Motor neuron (in vitro differentiated cells): ENCODE measurements around the gene TOX2. TPM values are rescaled to one million over a fixed set of nuclear protein-coding genes. Genes with fewer than 3 reads are reported as not detected.

Experiments
- ATAC-seq, 8 experiments: fragments of 200-7000 bp; cut with Tn5 transposase; replicated peaks in 6 of 8; 2 replicates each; pipeline ENCODE4 v1.8.0; 2021; ENCODE audit warnings: mild to moderate bottlenecking in 8 of 8, moderate library complexity in 8 of 8
- H3K27ac ChIP-seq, 2 donors: fragments of 250-450 bp; sonication (Bioruptor Pico); 2 replicates each; pipeline ENCODE4 v1.9.0; 2021; ENCODE audit warnings: antibody characterized with exemption in 2 of 2, mild to moderate bottlenecking in 2 of 2, moderate library complexity in 1 of 2
- H3K4me1 ChIP-seq, 2 donors: fragments of 250-450 bp; sonication (Bioruptor Pico); replicated peaks in 1 of 2; 2 replicates each; pipeline ENCODE4 v1.6.1; 2021; ENCODE audit warnings: antibody characterized with exemption in 2 of 2, mild to moderate bottlenecking in 2 of 2, moderate library complexity in 1 of 2
- H3K4me3 ChIP-seq, 5 donors: fragments of 250-450 bp; sonication (Bioruptor Pico); 2 replicates each; pipeline ENCODE4 v1.9.0; 2021; ENCODE audit warnings: antibody characterized with exemption in 5 of 5, mild to moderate bottlenecking in 5 of 5, moderate library complexity in 4 of 5
- WGBS, 10 experiments: fragments of 450-650 bp; shearing (Covaris generic); methylation state at CpG; one replicate each; pipeline ENCODE4 v1.0.0; 2022; 5-methylcytosine and 5-hydroxymethylcytosine counted together
- in situ Hi-C, 9 experiments: fragments of 400-800 bp; cut with MboI; loops; one replicate each; pipeline ENCODE4 v1.15.0; 2021; ENCODE audit warnings: low sequenced_read_pairs in 9 of 9, low pct_unique_long_range_greater_than_20kb in 2 of 9; ENCODE audit not compliant: unreplicated experiment in 9 of 9
- total RNA-seq, 8 experiments: library from RNA; unstranded; fragments of 300-600 nt; gene quantifications; 2 replicates each; pipeline versions ENCODE4 v1.2.3 to v1.2.4, GENCODE V29; 2022

TOX2 gene
- total RNA-seq, 8 experiments from 2014 or later = 4.9 to 27.0 (median 8.6) TPM

DNA sequence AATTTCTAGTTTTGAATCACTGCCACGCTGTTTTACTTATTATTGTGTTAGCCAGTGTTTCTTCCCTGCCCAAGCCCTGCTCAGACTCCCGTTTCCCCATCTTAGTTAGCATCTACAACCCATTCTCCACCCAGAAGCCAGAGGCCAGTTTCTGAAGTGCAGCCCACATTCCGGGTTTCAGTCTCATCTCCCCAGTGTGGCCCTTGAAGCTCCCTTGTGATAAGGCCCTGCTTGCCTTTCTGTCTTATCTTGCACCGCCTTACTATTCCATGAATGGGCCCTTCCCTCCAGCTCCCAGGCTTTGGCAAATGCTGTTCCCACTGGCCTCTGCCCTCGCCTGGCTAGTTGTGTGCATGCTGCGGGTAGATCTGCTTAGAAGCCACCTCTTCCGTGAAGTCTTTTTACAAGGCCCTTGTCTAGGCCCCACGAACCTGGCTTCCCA, 41.1 kb downstream of the TOX2 start:
- peak in 2 of 8 experiments; percentile 4 to 61 for ATAC-seq
- 24 to 100% (median 80%) methylated on average over 1 to 6 of the region's 8 CpGs; no CpG with 5 or more reads in 4 of the 10 experiments for WGBS, 10 experiments
- Histone ChIP-seq H3K4me1 (peaks cover 20 to 22% of the 10 kb centered on the region in 2 donors), H3K4me3 (no peak overlapping the region), H3K27ac (no peak overlapping the region)
- in situ Hi-C loops = no loop called here

DNA sequence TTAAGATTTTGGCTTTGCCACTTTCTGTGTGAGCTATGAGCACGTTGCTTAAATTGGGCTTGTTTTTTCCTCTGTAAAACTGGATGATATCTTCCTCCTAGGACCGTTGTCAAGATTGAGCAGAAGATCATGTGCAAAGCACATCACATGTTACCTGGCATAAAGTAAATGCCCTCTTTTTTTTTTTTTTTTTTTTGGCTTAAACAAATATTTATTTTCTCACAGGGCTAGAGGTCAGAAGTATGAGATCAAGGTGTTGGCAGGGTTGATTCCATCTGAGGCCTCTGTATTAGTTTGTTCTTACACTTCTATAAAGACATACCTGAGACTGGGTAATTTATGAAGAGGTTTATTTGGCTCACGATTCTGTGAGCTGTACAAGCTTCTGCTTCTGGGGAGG, 42.7 kb downstream of the TOX2 start:
- WGBS, 10 experiments = 85 to 100% (median 91%) methylated on average over 1 to 3 of the region's 3 CpGs; no CpG with 5 or more reads in 2 of the 10 experiments
- ATAC-seq = no peak
- Histone ChIP-seq H3K27ac (no peak overlapping the region), H3K4me1 (peaks cover 32 to 34% of the 10 kb centered on the region in 2 donors), H3K4me3 (no peak overlapping the region)
- in situ Hi-C loops = no loop called here

DNA sequence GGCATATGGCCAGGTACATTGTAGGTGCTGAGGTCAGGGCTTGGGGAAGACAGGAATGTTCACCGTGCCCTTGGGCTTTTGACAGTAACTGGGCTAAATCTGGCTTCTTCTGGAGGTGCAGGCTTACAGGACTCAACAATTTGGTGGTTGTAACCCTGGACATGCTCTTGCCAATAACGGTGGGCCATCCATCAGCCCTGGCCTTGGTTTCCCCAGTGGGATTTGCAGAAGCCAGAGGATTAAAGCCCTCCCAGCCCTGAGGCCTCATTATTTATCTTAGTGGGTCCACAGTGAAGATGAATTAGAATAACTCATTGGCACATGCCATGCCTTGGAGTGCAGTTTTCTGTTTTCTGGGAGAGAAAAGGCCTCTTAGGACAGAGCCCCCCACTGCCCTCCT, 44.0 kb downstream of the TOX2 start:
- ATAC-seq = no peak
- in situ Hi-C loops = no loop called here
- WGBS, 10 experiments = 50 to 100% (median 82%) methylated on average over 1 of the region's 2 CpGs; no CpG with 5 or more reads in 6 of the 10 experiments
- Histone ChIP-seq H3K4me3 (no peak overlapping the region), H3K27ac (no peak overlapping the region), H3K4me1 (peaks cover 34 to 40% of the 10 kb centered on the region in 2 donors)

DNA sequence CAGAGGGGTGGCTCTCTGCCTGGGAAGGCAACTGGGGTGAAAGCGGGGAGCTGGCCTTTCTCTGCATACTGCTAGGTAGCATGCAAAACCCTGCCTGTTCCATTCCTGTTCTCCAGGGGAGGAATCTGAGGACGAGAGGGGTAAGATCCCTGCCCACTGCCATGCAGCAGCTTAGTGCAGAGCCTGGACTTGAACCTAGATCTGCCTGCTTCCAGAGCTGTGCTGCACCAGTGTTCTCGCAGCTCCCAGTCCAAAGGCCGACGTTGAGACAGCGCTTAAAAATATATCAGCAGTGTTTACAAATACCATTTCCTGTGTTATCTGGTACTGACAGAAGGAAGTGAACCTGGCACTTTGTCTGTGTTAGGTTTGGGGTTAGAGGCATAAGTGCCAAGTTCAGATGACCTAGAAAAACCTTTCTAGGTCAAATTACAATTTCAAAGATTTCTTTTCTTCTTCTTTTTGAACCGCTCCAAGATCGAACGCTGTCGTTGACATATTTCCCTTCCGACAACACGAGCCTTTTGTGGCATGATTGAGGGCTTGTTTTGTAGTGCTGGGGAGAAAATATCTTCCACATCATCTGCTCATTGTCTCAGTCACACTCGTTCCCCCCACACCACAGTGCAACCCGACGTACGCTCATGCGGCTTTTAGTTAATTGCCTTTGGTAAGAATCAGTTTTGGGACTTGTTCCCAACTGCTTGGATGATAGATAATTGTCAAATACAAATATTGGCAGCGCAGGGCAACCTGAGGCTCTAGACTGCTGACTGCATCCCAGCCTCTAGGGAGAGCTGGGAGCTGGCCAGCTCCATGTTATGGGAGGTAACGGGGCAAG, 44.6 kb downstream of the TOX2 start:
- peak in 4 of 8 experiments; percentile 9 to 60 (median 32) for ATAC-seq
- 27 to 85% (median 44%) methylated on average over 4 to 17 of the region's 19 CpGs; no CpG with 5 or more reads in 1 of the 10 experiments for WGBS, 10 experiments
- H3K4me1 ChIP-seq = peaks cover 34 to 40% of the 10 kb centered on the region in 2 donors
- H3K4me3 ChIP-seq = no peak overlapping the region
- in situ Hi-C loops = no loop called here
- H3K27ac ChIP-seq = no peak overlapping the region

DNA sequence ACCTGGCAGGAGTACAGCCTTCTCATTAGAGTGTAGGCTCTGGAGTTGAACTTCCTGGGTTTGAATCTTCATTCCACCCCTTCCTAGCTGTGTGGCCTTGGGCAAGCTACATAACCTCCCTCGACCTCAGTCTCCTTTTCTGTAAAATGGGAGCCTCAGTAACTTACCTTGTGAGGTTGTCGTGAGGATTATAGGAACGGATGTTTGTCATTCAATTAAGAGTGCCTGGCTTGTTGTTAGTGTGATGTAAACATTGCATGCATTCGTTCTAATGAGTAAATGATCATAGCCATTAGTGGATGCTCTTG, 45.2 kb downstream of the TOX2 start:
- peaks cover 34 to 40% of the 10 kb centered on the region in 2 donors for H3K4me1 ChIP-seq
- no peak for ATAC-seq
- 70 to 100% (median 82%) methylated on average over 1 to 3 of the region's 4 CpGs; no CpG with 5 or more reads in 2 of the 10 experiments for whole genome bisulfite sequencing, 10 experiments
- H3K27ac ChIP-seq = no peak overlapping the region
- H3K4me3 ChIP-seq = no peak overlapping the region
- in situ Hi-C loops = no loop called here

GRCh38 chr20:43960231-43960630, 45.6 kb downstream of the TOX2 start:
- 100% methylated on average over 1 of the region's 2 CpGs; no CpG with 5 or more reads in 9 of the 10 experiments for WGBS, 10 experiments
- Histone ChIP-seq H3K4me3 (no peak overlapping the region), H3K27ac (no peak overlapping the region), H3K4me1 (peaks cover 30 to 38% of the 10 kb centered on the region in 2 donors)
- ATAC-seq = no peak
- in situ Hi-C loops = no loop called here

DNA sequence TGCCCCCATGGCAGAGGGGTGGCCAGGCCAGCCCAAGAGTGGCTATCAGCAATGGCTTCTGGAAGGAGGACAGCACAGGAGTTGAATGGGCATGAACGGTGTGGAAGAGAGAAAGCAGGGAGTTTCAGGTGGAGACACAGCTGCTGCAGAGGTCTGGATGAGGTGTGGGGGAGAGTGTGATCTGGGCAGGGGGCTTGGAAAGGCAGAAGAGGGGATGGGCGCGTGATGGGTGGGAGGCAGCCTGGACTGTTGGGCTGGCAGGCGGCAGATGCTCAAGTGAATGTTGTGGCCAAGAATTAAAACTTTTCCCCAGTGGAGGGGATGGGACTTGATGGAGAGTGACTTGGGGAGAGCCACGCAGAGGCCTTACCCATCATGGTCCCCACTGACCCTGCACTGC, 46.5 kb downstream of the TOX2 start:
- peaks cover 23 to 34% of the 10 kb centered on the region in 2 donors for H3K4me1 ChIP-seq
- in situ Hi-C loops = no loop called here
- no peak overlapping the region for H3K4me3 ChIP-seq
- no peak overlapping the region for H3K27ac ChIP-seq
- ATAC-seq = no peak
- 60 to 100% methylated on average over 1 of the region's 5 CpGs; no CpG with 5 or more reads in 8 of the 10 experiments for WGBS, 10 experiments

GRCh38 chr20:43961541-43962471, 47.2 kb downstream of the TOX2 start:
- peak in 6 of 8 experiments; percentile 51 to 84 (median 65) for ATAC-seq
- Histone ChIP-seq H3K4me1 (peaks cover 23 to 34% of the 10 kb centered on the region in 2 donors), H3K4me3 (no peak overlapping the region), H3K27ac (peak overlapping the region; percentile 34 to 62)
- WGBS, 10 experiments = 26 to 77% (median 35%) methylated on average over 1 to 7 of the region's 18 CpGs; no CpG with 5 or more reads in 5 of the 10 experiments
- in situ Hi-C loops = no loop called here

GRCh38 chr20:43962530-43962929, 47.9 kb downstream of the TOX2 start:
- in situ Hi-C loops = no loop called here
- WGBS, 10 experiments = 60 to 100% (median 89%) methylated on average over 1 to 3 of the region's 4 CpGs; no CpG with 5 or more reads in 4 of the 10 experiments
- no peak overlapping the region for H3K27ac ChIP-seq
- peak in 5 of 8 experiments; percentile 58 to 75 (median 62) for ATAC-seq
- H3K4me3 ChIP-seq = no peak overlapping the region
- H3K4me1 ChIP-seq = peaks cover 23 to 34% of the 10 kb centered on the region in 2 donors

- in situ Hi-C loops = no loop called here
- no peak overlapping the region for H3K27ac ChIP-seq
- WGBS, 10 experiments = 84 to 100% (median 100%) methylated on average over 1 to 4 of the region's 5 CpGs; no CpG with 5 or more reads in 5 of the 10 experiments
Observed at GRCh38 chr20:43963233-43963632, 48.6 kb downstream of the TOX2 start.

GRCh38 chr20:43963872-43964791, 49.5 kb downstream of the TOX2 start:
- in situ Hi-C loops = no loop called here
- Histone ChIP-seq H3K4me1 (peaks cover 30 to 40% of the 10 kb centered on the region in 2 donors), H3K27ac (no peak overlapping the region), H3K4me3 (no peak overlapping the region)
- WGBS, 10 experiments = 21 to 100% (median 65%) methylated on average over 1 to 6 of the region's 10 CpGs; no CpG with 5 or more reads in 3 of the 10 experiments
- peak in 2 of 8 experiments; percentile 22 to 52 for ATAC-seq

More at GRCh38 chr20:43963233-43963632, 48.6 kb downstream of the TOX2 start:
- Histone ChIP-seq H3K4me1 (peaks cover 24 to 36% of the 10 kb centered on the region in 2 donors), H3K4me3 (no peak overlapping the region)
- ATAC-seq = peak in 2 of 8 experiments; percentile 7 to 29
